ENCODE data around the gene TMEM50B.
"Not testable (repeated sequence)": the region's sequence is repeated elsewhere in the genome, so short reads cannot be mapped to it uniquely, and the experiment has no call there.

The TMEM50B gene

DNA sequence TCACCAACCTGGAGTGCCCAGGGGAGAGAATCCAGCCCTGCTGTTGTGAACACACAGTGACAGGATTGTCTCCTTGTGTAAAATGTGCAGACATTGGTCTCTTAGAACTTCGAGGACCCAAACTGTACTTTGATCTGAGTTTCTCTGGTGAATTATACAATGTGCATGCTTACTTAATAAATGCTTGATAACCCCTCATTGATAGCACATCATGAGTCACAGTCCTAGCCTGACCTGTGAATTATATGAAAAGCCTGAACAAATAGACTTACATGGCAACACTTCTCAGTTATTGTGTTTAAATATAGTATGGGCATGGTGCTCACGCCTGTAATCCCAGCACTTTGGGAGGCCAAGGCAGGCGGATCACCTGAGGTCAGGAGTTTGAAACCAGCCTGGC lies 53.9 kb downstream of the TMEM50B start:
- DNase-seq = no peak

DNA sequence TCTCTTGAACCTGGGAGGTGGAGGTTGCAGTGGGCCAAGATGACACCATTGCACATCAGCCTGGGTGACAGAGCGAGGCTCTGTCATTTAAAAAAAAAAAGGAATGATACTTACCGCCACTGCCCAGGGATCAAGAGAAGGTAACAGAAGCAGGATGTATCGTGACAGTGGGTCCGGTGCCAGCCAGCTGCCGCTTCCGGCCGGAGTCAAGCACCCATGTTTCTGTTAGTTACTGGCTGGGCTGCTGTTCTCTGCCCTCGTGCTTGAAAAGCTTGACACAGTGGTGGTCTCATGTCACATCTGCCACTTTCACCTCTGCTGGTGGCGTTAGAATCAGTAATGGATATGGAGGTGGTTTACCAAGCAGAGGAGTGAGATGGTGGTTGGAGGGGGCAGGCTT lies 55.6 kb downstream of the TMEM50B start:
- no peak for DNase-seq

DNA sequence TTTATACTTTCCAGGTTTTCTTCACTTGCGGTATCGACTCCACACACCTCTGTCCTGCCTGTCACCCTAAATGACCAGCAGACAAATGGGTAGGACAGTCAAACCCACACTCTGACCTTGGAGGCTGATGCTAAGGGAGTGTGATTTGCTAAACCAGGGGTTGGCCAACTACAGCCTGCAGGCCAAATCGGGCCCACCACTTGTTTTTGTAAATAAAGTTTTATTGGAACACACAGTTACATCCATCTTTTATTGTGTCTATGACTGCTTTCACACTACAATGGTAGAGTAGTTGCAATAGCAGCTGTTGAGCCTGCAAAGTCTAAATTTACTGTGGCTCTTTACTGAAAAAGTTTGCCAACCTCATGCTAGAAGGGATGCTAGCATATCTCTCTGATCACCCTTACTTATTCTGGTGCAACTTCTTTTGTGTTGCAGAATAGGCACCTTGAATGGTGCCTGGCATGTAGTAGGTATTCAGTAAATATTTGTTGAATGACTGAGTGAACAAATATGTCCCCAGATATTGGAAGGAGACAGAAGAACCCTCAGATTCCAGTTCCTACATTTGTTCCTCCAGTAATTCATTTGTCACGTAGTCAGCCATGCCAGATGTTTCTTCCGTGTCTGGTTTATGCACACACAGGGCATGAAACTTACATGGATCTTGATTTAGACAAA lies 57.9 kb downstream of the TMEM50B start:
- DNase-seq = no peak

- no peak for DNase-seq
Observed at GRCh38 chr21:33419538-33420123, 60.1 kb downstream of the TMEM50B start.

- no peak for DNase-seq
Observed at GRCh38 chr21:33418691-33419090, 61.1 kb downstream of the TMEM50B start.

GRCh38 chr21:33414926-33415325 lies 64.8 kb downstream of the TMEM50B start:
- no peak for DNase-seq

GRCh38 chr21:33414068-33414467 lies 65.7 kb downstream of the TMEM50B start:
- no peak for DNase-seq

- DNase-seq = no peak
Observed at GRCh38 chr21:33412832-33413519, 66.8 kb downstream of the TMEM50B start.

GRCh38 chr21:33412439-33412831 lies 67.3 kb downstream of the TMEM50B start:
- DNase-seq = not testable (repeated sequence)

DNA sequence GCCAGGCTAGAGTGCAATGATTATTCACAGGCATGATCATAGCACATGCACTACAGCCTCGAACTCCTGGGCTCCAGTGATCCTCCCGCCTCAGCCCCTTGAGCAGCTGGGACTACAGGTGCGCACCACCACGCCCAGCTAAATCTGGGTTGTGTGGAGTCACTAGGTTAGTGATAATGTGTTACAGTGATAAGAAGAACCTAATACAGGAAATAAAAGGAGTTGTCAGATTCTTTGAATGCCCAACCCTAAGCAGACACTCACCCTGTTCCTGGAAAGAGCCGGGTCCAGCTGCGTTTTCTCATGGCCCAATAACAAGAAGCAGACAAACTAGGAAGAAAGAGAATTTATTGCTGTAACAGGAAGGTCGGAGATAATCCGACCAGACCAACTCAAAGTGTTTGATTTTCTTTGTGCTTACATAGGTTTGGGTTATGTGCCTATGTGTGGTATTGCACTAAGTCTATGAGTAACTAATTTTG lies 67.8 kb downstream of the TMEM50B start:
- DNase-seq = no peak

- no peak for DNase-seq
Observed at GRCh38 chr21:33406493-33406892, 73.3 kb downstream of the TMEM50B start.

- DNase-seq = peak; percentile 14
Observed at GRCh38 chr21:33403786-33404585, 75.8 kb downstream of the TMEM50B start.

GRCh38 chr21:33403128-33403785 lies 76.5 kb downstream of the TMEM50B start, which contains the start of gene IFNGR2:
IFNGR2 (plus strand) TSS chr21:33403413; CDS start chr21:33403544, 131 bp downstream.
- peak; percentile 46 for DNase-seq

GRCh38 chr21:33402001-33402979 lies 77.5 kb downstream of the TMEM50B start:
- DNase-seq = no peak

GRCh38 chr21:33401630-33401992 lies 78.2 kb downstream of the TMEM50B start:
- DNase-seq = no peak

Data from activated CD4-positive, alpha-beta T cell treated with anti-CD3 and anti-CD28 coated beads, Interleukin-2, amount 50 U/mL, for 1 hour (primary cell).